Lower leg skin (tissue), 4 donors: Measurements from ENCODE around the gene OR10P1. TPM values are rescaled to one million over a fixed set of nuclear protein-coding genes. Genes with fewer than 3 reads are reported as not detected.

Experiments
- DNase-seq, 2 donors: peaks; one replicate each; pipeline ENCODE4 v3.0.0-alpha.2; 2019; ENCODE audit warnings: low spot score in 2 of 2
- H3K4me3 ChIP-seq: fragments of 200-600 bp; sonication (generic); 2 replicates; pipeline ENCODE4 v1.5.1; 2017; ENCODE audit warnings: mild to moderate bottlenecking, low read depth; ENCODE audit not compliant: poor library complexity, severe bottlenecking
- POLR2A ChIP-seq, 2 donors: fragments of 450-650 bp; IDR thresholded peaks; one replicate each; pipeline ENCODE4 v1.6.1; 2016 to 2017; ENCODE audit warnings: antibody characterized with exemption in 2 of 2, mild to moderate bottlenecking in 1 of 2, moderate library complexity in 1 of 2
- WGBS, 2 donors: methylation state at CpG; one replicate each; pipeline ENCODE4 v1.1.5; 2018; 5-methylcytosine and 5-hydroxymethylcytosine counted together
- intact Hi-C: fragments of 100-400 bp; cut with DNase I; formaldehyde crosslinking; loops from one replicate; pipeline ENCODE4 v1.15.0; 2023; ENCODE audit warnings: low total_unique reads
- total RNA-seq, 4 donors: library from RNA; depleted of rRNA; stranded (reverse); fragments of >200 nt; gene quantifications; one replicate each; pipeline ENCODE4 v1.1.0, GENCODE V29; 2016
- TF ChIP-seq, protein P1 (sequence below), 3 donors: fragments of 450-650 bp; IDR thresholded peaks; one replicate each; pipeline ENCODE4 v1.5.1; 2016; ENCODE audit warnings: antibody characterized with exemption in 3 of 3, mild to moderate bottlenecking in 3 of 3, moderate library complexity in 2 of 3

OR10P1 gene
- total RNA-seq, 4 donors from 2014 or later = not detected

DNA sequence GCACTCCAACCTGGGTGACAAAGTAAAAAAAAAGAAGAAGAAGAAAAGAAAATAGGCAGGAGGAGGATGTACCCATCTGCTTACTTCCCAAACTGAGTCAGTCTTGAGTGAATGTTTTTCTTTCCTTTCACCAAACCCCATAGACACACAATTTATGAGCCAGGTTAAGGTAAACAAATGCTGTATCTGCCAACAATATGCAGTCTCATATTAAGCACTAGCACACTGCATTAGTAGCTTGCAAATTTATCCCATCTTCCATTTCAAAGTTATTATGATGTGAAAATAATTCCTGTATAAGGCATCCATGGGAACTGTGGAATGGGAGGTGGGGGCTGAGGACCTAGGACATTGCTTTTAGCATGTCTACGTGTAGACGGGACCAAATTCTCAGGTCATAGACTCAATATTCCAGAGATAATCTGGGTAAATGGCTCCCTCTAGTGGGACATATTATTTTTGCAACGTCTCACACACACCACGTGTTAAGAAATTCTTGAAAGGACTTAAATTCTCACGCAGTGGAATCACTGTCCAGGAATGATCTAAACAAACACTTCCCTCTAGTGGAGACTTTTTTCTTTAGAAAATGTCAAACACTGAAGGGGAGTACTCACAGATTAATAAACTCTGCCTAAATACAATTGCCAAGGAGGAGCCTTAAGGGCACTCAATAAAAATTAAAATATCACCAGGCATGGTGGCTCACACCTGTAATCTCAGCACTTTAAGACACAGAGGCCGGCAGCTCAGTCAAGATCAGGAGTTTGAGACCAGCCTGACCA is 17.1 kb upstream of the OR10P1 start:
- TF ChIP-seq, protein P1, sequence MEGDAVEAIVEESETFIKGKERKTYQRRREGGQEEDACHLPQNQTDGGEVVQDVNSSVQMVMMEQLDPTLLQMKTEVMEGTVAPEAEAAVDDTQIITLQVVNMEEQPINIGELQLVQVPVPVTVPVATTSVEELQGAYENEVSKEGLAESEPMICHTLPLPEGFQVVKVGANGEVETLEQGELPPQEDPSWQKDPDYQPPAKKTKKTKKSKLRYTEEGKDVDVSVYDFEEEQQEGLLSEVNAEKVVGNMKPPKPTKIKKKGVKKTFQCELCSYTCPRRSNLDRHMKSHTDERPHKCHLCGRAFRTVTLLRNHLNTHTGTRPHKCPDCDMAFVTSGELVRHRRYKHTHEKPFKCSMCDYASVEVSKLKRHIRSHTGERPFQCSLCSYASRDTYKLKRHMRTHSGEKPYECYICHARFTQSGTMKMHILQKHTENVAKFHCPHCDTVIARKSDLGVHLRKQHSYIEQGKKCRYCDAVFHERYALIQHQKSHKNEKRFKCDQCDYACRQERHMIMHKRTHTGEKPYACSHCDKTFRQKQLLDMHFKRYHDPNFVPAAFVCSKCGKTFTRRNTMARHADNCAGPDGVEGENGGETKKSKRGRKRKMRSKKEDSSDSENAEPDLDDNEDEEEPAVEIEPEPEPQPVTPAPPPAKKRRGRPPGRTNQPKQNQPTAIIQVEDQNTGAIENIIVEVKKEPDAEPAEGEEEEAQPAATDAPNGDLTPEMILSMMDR (IDR thresholded peaks at IDR 0.05) = no peak
- no peak for TF ChIP-seq POLR2A (IDR thresholded peaks at IDR 0.05)
- intact Hi-C loops = loop anchor here (5.0 kb wide), 1 partner anchor 427 kb away; no protein-coding TSS in a partner anchor
- DNase-seq = peak in 1 of 2 donors; percentile 53
- WGBS, 2 donors = 6 to 8% methylated on average over 6 of the region's 6 CpGs
- H3K4me3 ChIP-seq = no peak overlapping the region

DNA sequence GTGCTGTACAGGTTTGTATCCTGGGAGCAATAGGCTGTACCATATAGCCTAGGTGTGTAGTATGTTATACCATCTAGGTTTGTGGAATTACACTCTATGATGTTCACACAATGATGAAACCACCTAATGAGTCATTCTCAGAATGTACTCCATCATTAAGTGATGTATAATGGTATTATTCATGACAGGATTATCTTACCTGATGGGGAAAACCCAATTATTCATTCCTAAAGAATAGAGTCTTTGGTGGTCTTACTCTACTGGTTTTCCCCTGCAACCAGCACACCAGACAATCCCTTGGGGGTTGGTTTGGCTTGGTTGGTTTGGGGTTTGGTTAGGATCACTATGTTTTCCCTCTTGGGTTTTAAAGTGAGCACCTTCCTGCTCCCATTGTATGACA is 12.6 kb upstream of the OR10P1 start:
- no peak for DNase-seq
- no peak for TF ChIP-seq POLR2A (IDR thresholded peaks at IDR 0.05)
- TF ChIP-seq, protein P1 (IDR thresholded peaks at IDR 0.05) = no peak
- intact Hi-C loops = no loop called here
- no peak overlapping the region for H3K4me3 ChIP-seq

DNA sequence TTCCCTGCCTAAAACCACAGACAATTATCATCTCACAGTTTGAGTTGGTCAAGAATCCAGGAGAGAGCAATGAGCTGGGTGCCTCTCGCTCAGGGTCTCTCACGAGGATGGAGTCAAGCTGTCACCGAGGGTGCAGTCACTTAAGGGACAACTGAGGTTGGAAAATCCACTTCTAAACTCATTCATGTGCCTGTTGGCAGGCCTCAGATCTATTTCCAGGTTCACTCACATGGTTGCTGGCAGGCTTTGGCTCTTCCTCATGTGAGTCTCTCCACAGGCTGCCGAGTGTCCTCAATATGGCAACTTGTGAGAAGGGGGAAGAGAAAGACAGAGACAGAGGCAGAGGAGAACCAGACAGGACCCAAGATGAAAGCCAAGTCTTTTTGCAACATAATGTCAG is 10.5 kb upstream of the OR10P1 start:
- no peak for DNase-seq
- 74 to 75% methylated on average over 4 of the region's 4 CpGs for WGBS, 2 donors
- no peak overlapping the region for H3K4me3 ChIP-seq
- no peak for TF ChIP-seq POLR2A (IDR thresholded peaks at IDR 0.05)
- TF ChIP-seq, protein P1 (IDR thresholded peaks at IDR 0.05) = no peak
- intact Hi-C loops = no loop called here

DNA sequence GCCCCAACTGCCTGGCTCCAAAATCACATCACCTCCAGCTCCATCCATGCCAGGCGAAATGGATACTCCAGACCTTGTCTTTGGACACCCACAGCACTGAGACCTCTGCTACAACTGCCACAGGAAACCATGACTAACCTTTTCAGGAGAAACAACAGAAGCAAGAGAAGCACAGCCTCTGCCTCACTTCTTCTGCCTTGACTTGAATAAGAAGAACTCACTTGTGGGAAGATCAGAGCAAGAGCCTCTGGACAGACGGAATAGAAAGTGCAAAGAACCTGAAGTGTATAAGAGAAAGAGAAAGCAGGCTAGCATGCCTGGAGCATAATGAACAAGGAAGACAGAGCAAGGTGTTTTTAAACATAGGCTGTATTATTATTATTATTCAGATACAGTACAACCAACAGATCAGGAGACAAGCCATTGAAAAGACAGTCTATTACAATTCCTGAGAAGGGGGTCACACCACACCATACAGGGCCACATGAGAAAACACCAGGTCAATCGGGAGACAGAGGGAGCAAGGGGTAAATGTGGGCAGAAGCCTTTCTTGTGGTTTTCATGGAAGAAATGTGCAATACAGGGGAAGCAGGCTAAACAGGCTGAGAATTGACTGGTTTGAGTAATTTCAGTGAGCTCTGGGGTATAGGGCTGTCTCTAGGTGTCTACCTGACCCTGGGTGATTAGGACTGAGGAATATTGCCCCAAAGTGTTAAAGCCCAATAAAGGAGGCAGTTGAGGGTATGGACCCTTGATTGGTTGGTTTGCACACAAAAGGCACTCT is 7.4 kb upstream of the OR10P1 start:
- no peak overlapping the region for H3K4me3 ChIP-seq
- intact Hi-C loops = no loop called here

DNA sequence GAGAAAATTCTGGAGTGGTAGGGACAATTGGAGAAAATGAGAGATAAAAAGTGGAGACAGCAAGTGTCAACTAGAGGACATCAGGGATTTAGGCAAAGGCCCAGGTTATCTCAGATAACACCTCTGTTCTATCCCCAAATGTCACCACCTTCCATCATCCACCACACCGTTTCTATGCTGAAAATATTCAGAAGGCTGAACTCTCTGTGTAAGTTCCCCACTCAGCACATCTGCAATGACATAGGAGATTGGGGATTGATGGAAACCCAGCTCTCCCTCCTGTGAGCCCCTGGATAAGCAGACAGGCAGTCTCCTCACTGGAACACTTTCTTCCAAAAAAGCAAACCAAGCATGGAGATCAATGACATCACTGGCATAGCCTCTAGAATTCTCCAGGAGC is 5.6 kb upstream of the OR10P1 start:
- intact Hi-C loops = no loop called here
- TF ChIP-seq, protein P1 (IDR thresholded peaks at IDR 0.05) = no peak
- TF ChIP-seq POLR2A (IDR thresholded peaks at IDR 0.05) = no peak
- 64 to 71% methylated on average over 1 of the region's 1 CpG for WGBS, 2 donors
- H3K4me3 ChIP-seq = no peak overlapping the region
- no peak for DNase-seq

More for the DNA sequence above, 7.4 kb upstream of the OR10P1 start:
- DNase-seq = no peak
- TF ChIP-seq POLR2A (IDR thresholded peaks at IDR 0.05) = no peak
- TF ChIP-seq, protein P1 (IDR thresholded peaks at IDR 0.05) = no peak
- WGBS, 2 donors = 78% methylated on average over 3 of the region's 3 CpGs
